ENCODE results near the gene ABCA4. TPM values are rescaled to one million over a fixed set of nuclear protein-coding genes. Genes with fewer than 3 reads are reported as not detected.
"Not testable (repeated sequence)": the region's sequence is repeated elsewhere in the genome, so short reads cannot be mapped to it uniquely, and the experiment has no call there.

Gene ABCA4
- total RNA-seq, 1 donor from 2014 or later = 3.8 TPM

GRCh38 chr1:93979040-93979717 is 141.8 kb downstream of the ABCA4 start:
- DNase-seq = no peak

DNA sequence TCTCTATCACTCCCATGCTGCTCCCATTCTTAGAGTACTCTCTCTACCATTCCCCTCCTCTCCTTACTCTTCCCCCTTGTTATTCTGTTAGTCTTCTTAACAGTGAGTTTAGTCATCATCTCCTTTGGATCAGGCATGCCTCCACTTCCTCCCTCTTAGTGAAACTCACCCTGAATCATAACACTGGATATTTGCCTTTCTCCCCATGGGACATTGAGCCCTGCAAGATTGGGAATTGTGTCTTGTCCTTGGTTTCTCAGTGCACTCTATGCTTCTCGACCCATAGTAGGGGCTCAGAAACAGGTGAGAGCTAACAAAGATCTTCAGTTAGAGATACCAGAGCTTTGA is 143.4 kb downstream of the ABCA4 start:
- no peak for DNase-seq

GRCh38 chr1:93976711-93977597 is 144.0 kb downstream of the ABCA4 start:
- DNase-seq = no peak

GRCh38 chr1:93976291-93976690 is 144.7 kb downstream of the ABCA4 start:
- DNase-seq = no peak

- DNase-seq = no peak
These were observed 148.6 kb downstream of the ABCA4 start for GRCh38 chr1:93972341-93972740.

GRCh38 chr1:93969887-93970286 is 151.1 kb downstream of the ABCA4 start:
- DNase-seq = no peak

GRCh38 chr1:93969371-93969770 is 151.6 kb downstream of the ABCA4 start:
- no peak for DNase-seq

DNA sequence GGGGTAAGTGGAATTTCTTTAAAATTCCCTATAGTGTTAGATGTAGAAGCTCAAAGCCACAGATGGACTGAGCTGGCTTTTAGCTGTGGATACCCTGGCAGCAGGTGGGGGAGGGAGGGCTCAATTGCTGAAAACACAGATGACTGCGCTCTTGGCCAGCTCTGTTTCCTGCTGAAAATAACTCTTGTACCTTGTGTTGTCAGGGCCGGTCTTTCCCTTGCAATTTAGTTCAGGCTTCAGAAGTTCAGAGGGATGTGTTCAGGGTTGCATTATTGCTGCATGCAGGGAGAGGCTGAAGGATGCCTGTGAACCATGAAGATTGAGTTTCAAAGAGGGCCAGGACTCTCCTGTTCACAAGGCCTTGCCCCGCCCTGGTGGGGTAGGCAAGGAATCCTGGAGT is 153.6 kb downstream of the ABCA4 start:
- no peak for DNase-seq

DNA sequence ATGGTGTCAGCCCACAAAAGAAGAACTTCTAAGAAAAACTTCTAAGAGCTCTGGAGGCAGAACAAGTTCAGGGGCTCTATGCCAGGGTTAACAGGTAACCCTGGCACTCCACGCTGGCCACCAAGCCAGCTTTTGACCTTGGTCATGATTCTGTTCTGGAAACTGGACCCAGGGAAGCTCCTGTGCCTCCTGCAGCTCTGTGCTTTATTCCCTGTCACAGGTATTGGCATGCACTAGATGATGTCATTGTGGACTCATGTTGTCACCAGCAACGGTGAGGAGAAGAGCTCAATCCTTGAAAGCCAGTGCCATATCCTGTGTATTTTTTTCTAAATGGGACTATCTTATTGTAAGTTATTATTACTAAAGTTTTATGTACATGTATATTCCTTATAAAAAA is 155.1 kb downstream of the ABCA4 start:
- no peak for DNase-seq

DNA sequence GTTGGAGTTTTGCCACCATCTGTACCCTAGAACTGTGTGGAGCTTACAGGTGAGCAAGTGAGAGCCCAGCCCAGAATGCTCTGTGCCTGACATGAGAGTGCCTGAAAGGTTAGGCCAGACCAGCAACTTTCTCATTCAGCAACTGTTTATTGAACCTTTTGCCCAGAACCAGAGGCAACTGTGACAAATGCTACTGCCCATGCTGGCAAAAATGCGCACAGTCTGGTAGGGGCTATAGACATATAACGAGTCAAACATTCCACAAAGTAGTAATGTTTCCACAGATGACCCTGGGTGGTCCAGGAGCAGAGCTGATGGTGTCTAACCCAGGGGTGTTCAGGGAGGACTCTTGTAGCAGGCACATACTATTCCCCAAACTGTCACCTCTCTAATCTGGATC is 155.7 kb downstream of the ABCA4 start:
- no peak for DNase-seq

DNA sequence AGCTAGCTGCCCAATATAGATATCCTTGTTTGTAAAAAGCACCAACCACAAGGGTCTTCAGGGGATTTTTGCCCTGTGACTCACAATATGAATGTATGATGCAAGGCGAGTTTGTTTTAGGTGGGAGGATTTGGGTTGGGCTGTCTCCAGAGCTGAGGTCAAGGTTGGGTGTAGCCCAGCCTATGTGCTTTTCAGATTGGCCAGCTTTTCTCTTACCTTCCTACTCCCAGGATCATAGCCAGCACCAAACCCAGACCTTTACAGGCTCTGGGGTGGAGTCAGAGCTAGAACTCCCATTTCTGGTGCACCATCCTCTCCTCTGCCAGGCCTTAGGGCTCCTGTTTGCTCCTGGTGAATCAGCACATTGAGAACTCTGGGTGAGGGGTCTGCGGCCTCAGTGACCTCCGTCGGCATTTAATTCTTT is 156.2 kb downstream of the ABCA4 start:
- DNase-seq = no peak

GRCh38 chr1:93964096-93964776 is 156.7 kb downstream of the ABCA4 start:
- DNase-seq = no peak

DNA sequence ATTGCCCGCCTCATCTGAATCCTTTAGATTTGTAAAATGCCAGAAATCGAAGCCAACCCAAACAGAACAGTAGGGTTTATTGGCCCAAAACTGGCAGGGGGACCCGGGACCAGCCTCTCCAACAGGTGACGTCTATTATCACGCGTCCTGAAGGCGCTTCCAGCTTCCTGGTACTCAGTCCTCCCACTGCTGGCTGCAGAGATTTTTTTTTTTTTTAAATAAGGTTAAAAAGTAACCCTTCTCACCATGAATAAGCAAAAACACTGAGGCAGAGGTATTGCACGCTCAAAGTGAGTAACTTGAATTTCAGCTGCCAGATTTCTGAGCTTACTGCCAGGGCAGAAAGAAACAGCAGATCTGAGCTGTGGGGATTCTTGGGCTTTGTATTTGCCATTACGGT is 157.4 kb downstream of the ABCA4 start:
- DNase-seq = no peak

DNA sequence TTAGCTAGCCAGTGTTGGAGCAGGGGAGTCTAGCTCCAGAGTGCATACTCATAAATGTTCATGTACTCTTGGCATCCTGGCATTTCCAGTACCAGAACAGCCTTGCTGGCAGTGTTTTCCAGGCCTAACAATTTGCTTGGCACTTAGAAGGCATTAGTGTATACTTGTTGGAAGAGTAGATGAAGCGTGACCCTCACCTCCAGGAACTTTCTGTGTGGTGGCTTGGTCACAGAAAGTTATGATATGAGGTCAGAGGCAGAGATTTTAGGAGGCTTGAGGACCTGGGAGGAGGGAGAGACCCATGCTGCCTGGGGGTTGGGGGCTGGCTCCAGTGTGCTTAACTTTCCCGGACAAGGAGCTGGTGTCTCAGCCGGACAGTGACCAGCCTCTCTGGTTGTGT is 159.0 kb downstream of the ABCA4 start:
- no peak for DNase-seq

DNA sequence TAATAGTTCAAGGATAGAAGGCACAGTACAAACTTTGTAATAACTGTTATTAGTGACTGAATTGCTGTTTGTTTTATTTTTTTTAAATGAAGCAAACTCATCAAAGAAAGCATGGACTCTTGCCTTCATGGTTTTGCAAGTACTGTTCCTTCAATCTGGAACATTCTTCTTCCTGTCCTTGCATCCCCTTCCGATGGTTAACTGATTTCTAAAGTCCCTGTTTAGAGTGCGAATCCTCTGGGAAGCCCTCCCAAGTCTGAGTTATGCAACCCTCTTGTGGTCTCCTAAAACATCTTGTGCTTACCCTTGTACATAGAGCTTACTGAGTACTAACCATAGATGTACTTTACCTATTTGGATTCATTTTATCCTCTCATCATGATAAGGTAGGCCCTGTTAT is 159.5 kb downstream of the ABCA4 start:
- DNase-seq = no peak

DNA sequence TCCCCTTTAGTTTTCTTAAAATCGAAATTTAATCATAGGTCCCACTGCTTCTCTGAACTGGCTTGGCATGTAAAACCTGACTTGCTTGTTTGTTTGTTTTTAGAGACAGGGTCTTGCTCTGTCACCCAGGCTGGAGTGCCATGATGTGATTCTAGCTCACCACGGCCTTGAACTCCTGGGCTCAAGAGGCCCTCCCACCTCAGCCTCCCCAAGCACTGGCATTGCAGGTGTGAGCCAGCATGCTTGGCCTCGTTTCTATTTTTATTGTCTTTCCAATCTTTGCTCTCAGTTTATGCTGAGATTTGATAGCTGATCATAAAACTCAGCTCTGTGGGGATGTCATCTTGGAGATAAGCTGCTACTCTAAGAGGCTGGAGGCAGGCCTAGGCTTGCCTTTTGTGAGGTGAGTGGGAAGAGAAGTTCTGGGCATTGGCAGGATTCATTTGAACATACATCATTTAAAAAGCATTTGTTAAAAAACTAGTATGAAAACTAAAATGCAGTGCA is 160.3 kb downstream of the ABCA4 start:
- no peak for DNase-seq

DNA sequence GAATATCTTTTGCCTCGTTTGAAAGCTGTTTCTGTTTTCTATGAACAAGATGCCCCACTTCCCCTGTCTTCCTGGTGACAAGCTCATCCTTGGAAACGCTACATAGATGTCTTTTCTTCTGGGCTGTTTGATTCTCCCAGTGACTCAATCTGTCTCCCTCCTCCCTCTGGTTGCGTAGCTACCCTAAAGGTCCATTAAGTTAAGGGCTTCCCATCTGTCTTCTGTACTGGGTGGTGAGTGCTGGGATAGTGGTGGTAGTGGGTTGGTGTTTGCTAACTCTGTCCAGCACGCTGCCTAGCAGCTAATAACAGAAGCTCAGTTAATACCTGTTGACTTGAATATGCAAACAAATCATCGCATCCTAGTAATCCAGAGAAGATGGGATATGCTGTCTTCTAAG is 161.5 kb downstream of the ABCA4 start:
- no peak for DNase-seq

DNA sequence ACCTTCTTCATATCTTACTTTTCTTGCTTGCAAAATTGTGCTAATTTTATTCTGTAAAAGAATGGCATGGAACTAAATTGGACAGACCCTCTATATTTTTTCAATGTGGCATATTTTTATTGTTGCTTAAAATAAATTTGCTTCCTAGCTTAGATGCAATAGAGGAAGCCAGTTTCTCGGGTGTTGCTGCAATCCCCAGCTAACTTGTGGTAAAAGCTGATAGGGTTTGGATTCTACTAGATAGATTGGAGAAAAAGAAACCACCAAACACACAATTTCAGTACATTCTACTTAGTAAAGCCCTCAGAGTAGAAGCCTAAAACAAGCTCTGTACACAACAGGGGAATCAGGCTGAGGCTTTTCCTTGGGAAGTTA is 162.2 kb downstream of the ABCA4 start:
- no peak for DNase-seq

GRCh38 chr1:93958032-93958725 is 162.8 kb downstream of the ABCA4 start:
- no peak for DNase-seq

- no peak for DNase-seq
These were observed 165.2 kb downstream of the ABCA4 start for GRCh38 chr1:93955765-93956164.

- not testable (repeated sequence) for DNase-seq
These were observed 173.8 kb downstream of the ABCA4 start for GRCh38 chr1:93947002-93947686.
